Spleen (tissue), 11 donors: Measurements from ENCODE around the gene LIPT2. TPM values are rescaled to one million over a fixed set of nuclear protein-coding genes. Genes with fewer than 3 reads are reported as not detected.

ENCODE experiments used
- DNase-seq: peaks from one replicate; pipeline ENCODE4 v3.0.0-alpha.2; 2020
- H3K27ac ChIP-seq, 8 donors: fragments of 200-600 bp; sonication (generic) in 7 of 8; 1 replicate in 4 of 8; 2 replicates in 4 of 8; pipeline versions ENCODE4 v1.5.0 to v1.8.0; 2016 to 2021; ENCODE audit warnings: inconsistent platforms in 4 of 8, mild to moderate bottlenecking in 4 of 8, moderate library complexity in 1 of 8
- H3K27me3 ChIP-seq, 7 donors: fragments of 200-600 bp; sonication (generic) in 6 of 7; replicated peaks in 1 of 7; 1 replicate in 4 of 7; 2 replicates in 3 of 7; pipeline versions ENCODE4 v1.5.0 to v1.8.0; 2016 to 2021; ENCODE audit warnings: inconsistent platforms in 3 of 7, mild to moderate bottlenecking in 1 of 7
- H3K36me3 ChIP-seq, 6 donors: fragments of 200-600 bp; sonication (generic) in 5 of 6; 1 replicate in 4 of 6; 2 replicates in 2 of 6; pipeline versions ENCODE4 v1.5.0 to v1.8.0; 2016 to 2021; ENCODE audit warnings: inconsistent platforms in 2 of 6
- H3K4me1 ChIP-seq, 6 donors: fragments of 200-600 bp; sonication (generic) in 5 of 6; 1 replicate in 3 of 6; 2 replicates in 3 of 6; pipeline versions ENCODE4 v1.5.0 to v1.8.0; 2016 to 2021; ENCODE audit warnings: inconsistent platforms in 3 of 6
- H3K4me3 ChIP-seq, 8 donors: fragments of 200-600 bp; sonication (generic) in 7 of 8; 1 replicate in 4 of 8; 2 replicates in 4 of 8; pipeline versions ENCODE4 v1.5.0 to v1.8.0; 2016 to 2021; ENCODE audit warnings: inconsistent platforms in 4 of 8, mild to moderate bottlenecking in 4 of 8, moderate library complexity in 2 of 8
- H3K9me3 ChIP-seq, 8 donors: fragments of 200-600 bp; sonication (generic) in 7 of 8; 1 replicate in 4 of 8; 2 replicates in 4 of 8; pipeline versions ENCODE4 v1.5.0 to v1.8.0; 2016 to 2021; ENCODE audit warnings: inconsistent platforms in 4 of 8
- POLR2A ChIP-seq, 3 donors: fragments of 450-650 bp; IDR thresholded peaks; one replicate each; pipeline ENCODE4 v1.5.1; 2017; ENCODE audit warnings: antibody characterized with exemption in 3 of 3, mild to moderate bottlenecking in 1 of 3
- POLR2AphosphoS5 ChIP-seq, 3 donors: sonication (generic); formaldehyde crosslinking; IDR thresholded peaks; one replicate each; pipeline ENCODE4 v1.5.1; 2017; ENCODE audit warnings: antibody characterized with exemption in 3 of 3
- WGBS, 5 donors: extraction: QIAGEN DNeasy Blood & Tissue Kit in 3 of 5; methylation state at CpG; one replicate each; pipeline versions ENCODE4 v1.1.5 to v1.1.7; 2013 to 2018; 5-methylcytosine and 5-hydroxymethylcytosine counted together
- intact Hi-C: fragments of 100-400 bp; cut with DNase I; formaldehyde crosslinking; loops from one replicate; pipeline ENCODE4 v1.15.0; 2023; ENCODE audit warnings: low total_unique reads
- polyA plus RNA-seq, 3 donors: library from polyadenylated mRNA; stranded (reverse); fragments of 200-250 nt; gene quantifications; one replicate each; pipeline ENCODE4 v1.2.1, GENCODE V29; 2013
- total RNA-seq, 7 donors: library from RNA; depleted of rRNA in 3 of 7; stranded (reverse); fragments of >200 nt in 3 of 7; fragmentation: NEBNext Ultra II Directional in 4 of 7; extraction: Animal tissue kit (Norgen Biotek cat#: 25700) in 4 of 7; gene quantifications; one replicate each; pipeline versions ENCODE4 v1.1.0 to v1.2.1, GENCODE V29; 2016 to 2021
- TF ChIP-seq, protein P1 (sequence below), 11 experiments: fragments of 200-600 bp in 7 of 11; fragments of 450-650 bp in 4 of 11; sonication (generic) in 4 of 11; IDR thresholded peaks in 8 of 11; conservative IDR thresholded peaks in 3 of 11; 1 replicate in 7 of 11; 2 replicates in 4 of 11; pipeline versions ENCODE4 v1.4.0 to v1.8.0; 2016 to 2021; ENCODE audit warnings: antibody characterized with exemption in 11 of 11, inconsistent platforms in 4 of 11, mild to moderate bottlenecking in 1 of 11
- donor health status: healthy with polysubstance abuse.
- donor health status: DM: no; HTN: no; CAD: no; lungs with moderate emphysema.
- donor health status: DM: no; HTN: no; CAD: no.
- donor health status: Bipolar disorder and iron deficiency.
- donor health status: healthy.
- donor health status: DM: no; HTN: no; CAD: no.
- donor health status: DM: yes; HTN: yes; CAD: no.

Gene LIPT2
- total and polyA plus RNA-seq, 10 donors, result 2.0 to 9.1 (median 4.0) TPM

DNA sequence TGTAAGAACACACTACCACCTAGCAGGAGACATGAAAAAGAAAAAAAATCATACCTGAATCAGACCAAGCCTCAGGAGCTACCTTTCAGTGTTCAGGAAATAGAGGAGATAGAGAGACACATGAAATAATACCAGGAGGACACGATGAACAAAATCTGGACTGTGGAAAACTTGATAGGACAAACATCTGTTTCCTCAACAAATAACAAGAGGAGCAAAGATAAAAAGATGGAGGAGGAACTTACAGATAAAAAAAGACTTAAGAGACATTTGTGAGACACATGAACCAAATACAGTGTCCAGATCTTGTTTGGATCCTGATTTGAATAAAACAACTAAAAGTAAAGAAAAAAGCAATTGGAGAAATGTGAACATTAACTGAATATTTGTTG lies 13.8 kb downstream of the LIPT2 start:
- no peaks in the 10 kb centered on the region for H3K36me3 ChIP-seq
- 12 to 26% (median 23%) methylated on average over 1 of the region's 1 CpG for WGBS, 5 donors
- no peak overlapping the region for H3K4me3 ChIP-seq
- H3K4me1 ChIP-seq, result peaks cover 0 to 5% (median 0%) of the 10 kb centered on the region in 6 donors
- intact Hi-C loops, result no loop called here
- no peak overlapping the region for H3K27ac ChIP-seq
- TF ChIP-seq POLR2A (IDR thresholded peaks at IDR 0.05), result no peak
- TF ChIP-seq, protein P1, sequence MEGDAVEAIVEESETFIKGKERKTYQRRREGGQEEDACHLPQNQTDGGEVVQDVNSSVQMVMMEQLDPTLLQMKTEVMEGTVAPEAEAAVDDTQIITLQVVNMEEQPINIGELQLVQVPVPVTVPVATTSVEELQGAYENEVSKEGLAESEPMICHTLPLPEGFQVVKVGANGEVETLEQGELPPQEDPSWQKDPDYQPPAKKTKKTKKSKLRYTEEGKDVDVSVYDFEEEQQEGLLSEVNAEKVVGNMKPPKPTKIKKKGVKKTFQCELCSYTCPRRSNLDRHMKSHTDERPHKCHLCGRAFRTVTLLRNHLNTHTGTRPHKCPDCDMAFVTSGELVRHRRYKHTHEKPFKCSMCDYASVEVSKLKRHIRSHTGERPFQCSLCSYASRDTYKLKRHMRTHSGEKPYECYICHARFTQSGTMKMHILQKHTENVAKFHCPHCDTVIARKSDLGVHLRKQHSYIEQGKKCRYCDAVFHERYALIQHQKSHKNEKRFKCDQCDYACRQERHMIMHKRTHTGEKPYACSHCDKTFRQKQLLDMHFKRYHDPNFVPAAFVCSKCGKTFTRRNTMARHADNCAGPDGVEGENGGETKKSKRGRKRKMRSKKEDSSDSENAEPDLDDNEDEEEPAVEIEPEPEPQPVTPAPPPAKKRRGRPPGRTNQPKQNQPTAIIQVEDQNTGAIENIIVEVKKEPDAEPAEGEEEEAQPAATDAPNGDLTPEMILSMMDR (IDR thresholded peaks at IDR 0.05 in 8 of 11, conservative IDR thresholded peaks at IDR 0.05 in 3 of 11), result no peak
- no peak for TF ChIP-seq POLR2AphosphoS5 (IDR thresholded peaks at IDR 0.05)
- DNase-seq, result no peak
- no peaks in the 10 kb centered on the region for H3K9me3 ChIP-seq
- peaks cover 0 to 4% (median 0%) of the 10 kb centered on the region in 7 donors for H3K27me3 ChIP-seq

DNA sequence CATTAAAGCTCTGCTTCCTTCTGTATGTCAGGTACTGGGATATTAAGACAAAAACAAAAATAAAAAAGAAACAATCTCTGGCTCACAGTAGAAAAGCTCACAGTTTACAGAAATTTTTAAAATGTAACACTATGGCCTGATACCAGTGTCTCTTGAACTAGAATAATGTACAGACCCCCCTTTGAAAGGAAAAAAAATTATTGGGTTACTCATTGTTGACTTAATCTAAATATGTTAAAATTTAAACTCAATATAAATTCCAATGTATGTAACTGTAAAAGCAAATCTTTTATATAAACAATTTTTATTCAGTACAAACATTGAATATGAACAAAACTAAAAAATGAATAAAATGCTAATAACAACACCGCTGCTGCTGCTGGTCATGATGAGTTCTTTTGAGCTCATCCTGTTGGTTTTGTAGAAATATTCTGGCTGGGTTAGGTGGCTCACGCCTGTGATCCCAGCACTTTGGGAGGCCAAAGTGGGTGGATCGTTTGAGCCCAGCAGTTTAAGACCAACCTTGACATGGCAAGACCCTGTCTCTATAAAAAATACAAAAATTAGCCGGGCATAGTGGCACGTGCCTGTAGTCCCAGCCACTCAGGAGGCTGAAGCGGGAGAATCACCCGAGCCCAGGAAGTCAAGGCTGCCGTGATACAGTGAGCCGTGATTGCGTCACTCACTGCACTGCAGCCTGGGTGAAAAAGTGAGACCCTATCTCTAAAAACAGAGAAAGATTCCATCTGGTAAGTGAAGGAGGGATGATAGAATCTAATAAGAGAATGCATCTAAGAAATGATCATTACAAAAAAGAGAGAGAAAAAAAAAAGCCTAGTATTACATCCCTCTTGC lies 14.4 kb downstream of the LIPT2 start:
- WGBS, 5 donors, result 69 to 86% (median 82%) methylated on average over 10 of the region's 10 CpGs
- no peak overlapping the region for H3K4me3 ChIP-seq
- intact Hi-C loops, result no loop called here
- no peak overlapping the region for H3K27ac ChIP-seq
- DNase-seq, result no peak
- H3K27me3 ChIP-seq, result peaks cover 0 to 4% (median 0%) of the 10 kb centered on the region in 7 donors
- TF ChIP-seq POLR2A (IDR thresholded peaks at IDR 0.05), result no peak
- TF ChIP-seq POLR2AphosphoS5 (IDR thresholded peaks at IDR 0.05), result no peak
- H3K9me3 ChIP-seq, result no peaks in the 10 kb centered on the region
- H3K4me1 ChIP-seq, result peaks cover 0 to 5% (median 0%) of the 10 kb centered on the region in 6 donors
- H3K36me3 ChIP-seq, result no peaks in the 10 kb centered on the region

DNA sequence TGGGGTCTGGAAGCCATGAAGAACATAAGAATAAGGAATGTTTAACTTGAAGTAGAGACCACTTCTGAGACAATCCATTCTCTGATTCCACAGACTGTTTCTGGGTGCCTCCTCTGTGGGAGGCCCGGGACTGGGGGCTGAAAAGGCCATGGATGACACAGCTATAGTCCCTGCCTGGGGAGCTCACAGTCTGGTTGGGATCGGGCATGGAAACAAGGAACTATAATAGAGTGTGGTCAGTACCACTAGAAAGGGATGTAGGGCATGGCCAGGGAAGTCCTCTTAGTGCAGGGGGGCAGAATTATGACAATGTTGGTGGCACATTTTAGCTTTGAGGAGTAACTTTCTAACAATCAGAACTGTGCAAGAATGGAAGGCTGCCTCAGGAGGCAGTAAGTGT lies 17.0 kb downstream of the LIPT2 start:
- Histone ChIP-seq H3K9me3 (no peaks in the 10 kb centered on the region), H3K4me1 (peaks cover 0 to 10% (median 0%) of the 10 kb centered on the region in 6 donors), H3K4me3 (no peak overlapping the region), H3K36me3 (no peaks in the 10 kb centered on the region), H3K27ac (no peak overlapping the region), H3K27me3 (peaks cover 0 to 4% (median 0%) of the 10 kb centered on the region in 7 donors)
- intact Hi-C loops, result no loop called here
- 70 to 89% (median 82%) methylated on average over 2 of the region's 2 CpGs for WGBS, 5 donors
- TF ChIP-seq, protein P1 (IDR thresholded peaks at IDR 0.05 in 8 of 11, conservative IDR thresholded peaks at IDR 0.05 in 3 of 11), result no peak
- TF ChIP-seq POLR2AphosphoS5 (IDR thresholded peaks at IDR 0.05) (no peak), POLR2A (IDR thresholded peaks at IDR 0.05) (no peak)
- no peak for DNase-seq

DNA sequence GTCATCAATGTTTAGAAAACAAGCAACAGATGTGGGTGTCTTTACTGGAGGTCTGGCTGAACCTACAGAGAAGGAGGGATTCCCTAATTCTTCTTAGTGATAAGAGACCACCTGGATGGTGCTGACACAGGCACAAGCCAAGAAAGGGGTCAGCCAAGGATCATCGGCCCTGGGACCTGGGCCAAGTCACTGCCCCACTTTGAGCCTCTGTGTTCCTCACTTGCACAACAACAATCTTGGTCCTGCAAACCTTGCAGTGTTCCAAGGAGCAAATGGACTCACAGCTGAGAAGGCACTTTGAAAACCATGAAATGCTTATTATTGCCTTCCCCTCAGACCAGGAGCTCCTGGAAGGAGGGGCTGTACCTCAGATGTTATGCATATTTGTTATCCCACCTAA lies 19.2 kb downstream of the LIPT2 start:
- H3K4me1 ChIP-seq, result peaks cover 0 to 4% (median 0%) of the 10 kb centered on the region in 6 donors
- no peak for DNase-seq
- no peak overlapping the region for H3K4me3 ChIP-seq
- WGBS, 5 donors, result 33 to 64% (median 44%) methylated on average over 1 of the region's 1 CpG
- peaks cover 0 to 2% (median 0%) of the 10 kb centered on the region in 7 donors for H3K27me3 ChIP-seq
- intact Hi-C loops, result no loop called here
- TF ChIP-seq POLR2AphosphoS5 (IDR thresholded peaks at IDR 0.05), result no peak
- TF ChIP-seq, protein P1 (IDR thresholded peaks at IDR 0.05 in 8 of 11, conservative IDR thresholded peaks at IDR 0.05 in 3 of 11), result no peak
- no peak for TF ChIP-seq POLR2A (IDR thresholded peaks at IDR 0.05)
- no peaks in the 10 kb centered on the region for H3K36me3 ChIP-seq
- H3K9me3 ChIP-seq, result no peaks in the 10 kb centered on the region
- peak overlapping the region in 1 of 8 donors; percentile 55 for H3K27ac ChIP-seq
